H1 (cell line): ENCODE results near the gene MARCHF3. TPM values are rescaled to one million over a fixed set of nuclear protein-coding genes. Genes with fewer than 3 reads are reported as not detected.

Experiments
- CTCF ChIA-PET: fragments of 300-600 bp; sonication (Branson Sonifier 250); formaldehyde crosslinking; loops from one replicate; lab custom pipeline; 2021; ENCODE audit not compliant: partially characterized antibody; lab: Charles Lee
- POLR2A ChIA-PET: fragments of 300-600 bp; sonication (Branson Sonifier 250); formaldehyde crosslinking; loops from one replicate; lab custom pipeline; 2021; ENCODE audit warnings: inconsistent platforms; ENCODE audit not compliant: partially characterized antibody; lab: Charles Lee
- DNase-seq, 2 experiments: peaks; one replicate each; pipeline versions ENCODE4 v3.0.0 to v3.0.0-alpha.2; 2010 to 2022; ENCODE audit warnings: low spot score in 2 of 2, low read depth in 1 of 2, mixed read lengths in 1 of 2
- FAIRE-seq: peaks from 2 replicates; lab custom pipeline; 2011; peaks lifted over from hg19 to GRCh38; lab: Jason Lieb, UNC
- H2AFZ ChIP-seq: 2 replicates; pipeline ENCODE4 v1.8.1; 2012; ENCODE audit warnings: low read length, inconsistent platforms
- H2AK5ac ChIP-seq: 2 replicates; pipeline ENCODE4 v1.6.1; 2013; ENCODE audit warnings: low read depth, low read length
- H2BK120ac ChIP-seq: replicated peaks from 2 replicates; pipeline ENCODE3; 2013; ENCODE audit warnings: low read depth, low read length, inconsistent platforms
- H2BK12ac ChIP-seq: 2 replicates; pipeline ENCODE4 v1.6.1; 2013; ENCODE audit warnings: low read depth, low read length
- H2BK15ac ChIP-seq: 2 replicates; pipeline ENCODE4 v1.6.1; 2013; ENCODE audit warnings: low read length
- H2BK20ac ChIP-seq: 2 replicates; pipeline ENCODE4 v1.6.1; 2013; ENCODE audit warnings: low read length
- H2BK5ac ChIP-seq: 2 replicates; pipeline ENCODE4 v1.6.1; 2013; ENCODE audit warnings: low read depth, low read length
- H3K14ac ChIP-seq: 2 replicates; pipeline ENCODE4 v1.6.1; 2013; ENCODE audit warnings: inconsistent platforms; ENCODE audit not compliant: insufficient read length
- H3K18ac ChIP-seq: 2 replicates; pipeline ENCODE4 v1.6.1; 2013; ENCODE audit warnings: low read length; ENCODE audit errors: extremely low read depth
- H3K23ac ChIP-seq: 2 replicates; pipeline ENCODE4 v1.6.1; 2013; ENCODE audit warnings: inconsistent platforms; ENCODE audit not compliant: insufficient read length
- H3K23me2 ChIP-seq: 2 replicates; pipeline ENCODE4 v1.6.1; 2013; ENCODE audit warnings: low read depth, low read length
- H3K27ac ChIP-seq: 2 replicates; pipeline ENCODE4 v1.6.1; 2011; ENCODE audit warnings: low read depth, low read length, inconsistent platforms
- H3K27me3 ChIP-seq, 4 experiments: replicated peaks in 1 of 4; 1 replicate in 1 of 4; 2 replicates in 3 of 4; pipeline versions ENCODE4 v1.6.1 to v1.8.1; 2011 to 2013; ENCODE audit warnings: low read length in 3 of 4, mild to moderate bottlenecking in 3 of 4, inconsistent platforms in 2 of 4, mixed read lengths in 2 of 4, moderate library complexity in 1 of 4; ENCODE audit not compliant: control insufficient read depth in 3 of 4, insufficient read depth in 3 of 4; ENCODE audit errors: extremely low read depth in 1 of 4
- H3K36me3 ChIP-seq, 4 experiments: 2 replicates each; pipeline versions ENCODE4 v1.6.1 to v1.8.1; 2011 to 2013; ENCODE audit warnings: mild to moderate bottlenecking in 4 of 4, low read length in 3 of 4, moderate library complexity in 2 of 4, control low read depth in 1 of 4, inconsistent platforms in 1 of 4; ENCODE audit not compliant: insufficient read depth in 4 of 4, control insufficient read depth in 2 of 4
- H3K4ac ChIP-seq: replicated peaks from 2 replicates; pipeline ENCODE3; 2013; ENCODE audit warnings: low read length, low read depth, mixed read lengths, inconsistent platforms; ENCODE audit not compliant: insufficient read length
- H3K4me1 ChIP-seq, 4 experiments: replicated peaks in 1 of 4; 1 replicate in 1 of 4; 2 replicates in 3 of 4; pipeline versions ENCODE4 v1.6.1 to v1.8.1; 2011 to 2013; ENCODE audit warnings: low read length in 3 of 4, inconsistent platforms in 2 of 4, mixed read lengths in 1 of 4; ENCODE audit not compliant: insufficient read depth in 4 of 4, control insufficient read depth in 3 of 4
- H3K4me2 ChIP-seq, 2 experiments: 2 replicates each; pipeline versions ENCODE4 v1.6.1 to v1.8.1; 2011 to 2013; ENCODE audit warnings: low read depth in 2 of 2, low read length in 2 of 2, control low read depth in 1 of 2, inconsistent platforms in 1 of 2, mild to moderate bottlenecking in 1 of 2; ENCODE audit not compliant: insufficient read depth in 1 of 2
- H3K4me3 ChIP-seq, 4 experiments: fragments of 200-600, 300-600 bp in 1 of 4; sonication (generic), shearing (Covaris generic), sonication (Bioruptor Twin) in 1 of 4; 2 replicates each; pipeline versions ENCODE4 v1.5.1 to v1.8.1; 2011 to 2016; ENCODE audit warnings: low read length in 4 of 4, low read depth in 3 of 4, control low read depth in 2 of 4, inconsistent platforms in 2 of 4, mild to moderate bottlenecking in 2 of 4, mixed read lengths in 1 of 4, moderate library complexity in 1 of 4; ENCODE audit not compliant: insufficient read depth in 2 of 4; ENCODE audit errors: extremely low read depth in 1 of 4
- H3K56ac ChIP-seq: replicated peaks from 2 replicates; pipeline ENCODE3; 2013; ENCODE audit warnings: low read depth, mild to moderate bottlenecking, mixed read lengths, low read length, inconsistent platforms; ENCODE audit not compliant: insufficient read length
- H3K79me1 ChIP-seq: 2 replicates; pipeline ENCODE4 v1.6.1; 2013; ENCODE audit warnings: low read depth, low read length, control low read depth
- H3K79me2 ChIP-seq, 2 experiments: 2 replicates each; pipeline versions ENCODE4 v1.6.1 to v1.8.1; 2012 to 2013; ENCODE audit warnings: low read length in 2 of 2, mild to moderate bottlenecking in 2 of 2, inconsistent platforms in 1 of 2; ENCODE audit not compliant: insufficient read depth in 2 of 2, control insufficient read depth in 1 of 2
- H3K9ac ChIP-seq, 4 experiments: replicated peaks in 1 of 4; 1 replicate in 1 of 4; 2 replicates in 3 of 4; pipeline versions ENCODE4 v1.6.1 to v1.8.1; 2011 to 2013; ENCODE audit warnings: low read depth in 3 of 4, low read length in 3 of 4, control low read depth in 2 of 4, mild to moderate bottlenecking in 2 of 4, moderate library complexity in 2 of 4, inconsistent platforms in 1 of 4; ENCODE audit errors: extremely low read depth in 1 of 4
- H3K9me3 ChIP-seq, 2 experiments: 2 replicates each; pipeline versions ENCODE4 v1.6.1 to v1.8.1; 2012 to 2013; ENCODE audit warnings: mild to moderate bottlenecking in 2 of 2, moderate library complexity in 2 of 2, control low read depth in 1 of 2, inconsistent platforms in 1 of 2, low read depth in 1 of 2, low read length in 1 of 2, mixed read lengths in 1 of 2; ENCODE audit not compliant: insufficient read depth in 2 of 2
- H4K20me1 ChIP-seq, 2 experiments: replicated peaks in 1 of 2; 2 replicates each; pipeline versions ENCODE3 to v1.8.1; 2011 to 2013; ENCODE audit warnings: inconsistent platforms in 2 of 2, low read length in 2 of 2, mild to moderate bottlenecking in 1 of 2; ENCODE audit not compliant: insufficient read depth in 2 of 2, control insufficient read depth in 1 of 2
- H4K5ac ChIP-seq: 2 replicates; pipeline ENCODE4 v1.6.1; 2013; ENCODE audit warnings: low read length, low read depth, mixed read lengths, inconsistent platforms; ENCODE audit not compliant: insufficient read length
- H4K8ac ChIP-seq: 2 replicates; pipeline ENCODE4 v1.8.0; 2013; ENCODE audit warnings: mild to moderate bottlenecking, moderate library complexity, low read length, inconsistent platforms; ENCODE audit not compliant: insufficient read depth; ENCODE audit errors: extremely low read depth
- H4K91ac ChIP-seq: replicated peaks from 2 replicates; pipeline ENCODE3; 2013; ENCODE audit warnings: low read length, mixed read lengths, inconsistent platforms; ENCODE audit not compliant: insufficient read length
- KDM4A ChIP-seq: IDR thresholded peaks from one replicate; pipeline ENCODE4 v1.7.1; 2012; ENCODE audit warnings: low read depth, mild to moderate bottlenecking, moderate library complexity, low read length, inconsistent platforms; ENCODE audit not compliant: severe bottlenecking
- KDM5A ChIP-seq: fragments of 200-600 bp; IDR thresholded peaks from 2 replicates; pipeline ENCODE4 v1.7.1; 2012; ENCODE audit warnings: mild to moderate bottlenecking, low read length, inconsistent platforms, mixed read lengths
- POU5F1 ChIP-seq: IDR thresholded peaks from 2 replicates; pipeline ENCODE4 v1.6.1; 2011; ENCODE audit warnings: low read depth, mild to moderate bottlenecking, low read length, moderate library complexity
- RAD21 ChIP-seq, 2 experiments: IDR thresholded peaks in 1 of 2; conservative IDR thresholded peaks in 1 of 2; 2 replicates each; pipeline ENCODE4 v1.6.1; 2011; ENCODE audit warnings: low read depth in 2 of 2, low read length in 2 of 2, improper control_type of control experiment in 1 of 2, inconsistent platforms in 1 of 2, mild to moderate bottlenecking in 1 of 2, moderate library complexity in 1 of 2
- RNF2 ChIP-seq: fragments of 200-900, 300-1000 bp; sonication (generic); IDR thresholded peaks from 2 replicates; pipeline ENCODE4 v1.7.1; 2016; ENCODE audit warnings: borderline replicate concordance, low read depth, mild to moderate bottlenecking, antibody characterized with exemption, low read length; ENCODE audit not compliant: poor library complexity, severe bottlenecking; ENCODE audit errors: missing control alignments
- SIN3A ChIP-seq, 2 experiments: IDR thresholded peaks in 1 of 2; conservative IDR thresholded peaks in 1 of 2; 2 replicates each; pipeline ENCODE4 v1.6.1; 2011 to 2012; ENCODE audit warnings: low read length in 2 of 2, improper control_type of control experiment in 1 of 2, low read depth in 1 of 2, mild to moderate bottlenecking in 1 of 2
- SIRT6 ChIP-seq: IDR thresholded peaks from one replicate; pipeline ENCODE4 v1.7.1; 2012; ENCODE audit warnings: low read length, inconsistent platforms
- SP2 ChIP-seq: IDR thresholded peaks from 2 replicates; pipeline ENCODE4 v1.6.1; 2012; ENCODE audit warnings: mild to moderate bottlenecking, low read length, inconsistent platforms
- SRF ChIP-seq: IDR thresholded peaks from 2 replicates; pipeline ENCODE4 v1.6.1; 2011; ENCODE audit warnings: mild to moderate bottlenecking, low read depth, low read length, moderate library complexity
- SUZ12 ChIP-seq: fragments of 200-600 bp; sonication (generic); IDR thresholded peaks from 2 replicates; pipeline ENCODE4 v1.6.1; 2012; ENCODE audit warnings: mild to moderate bottlenecking, inconsistent platforms, low read length, moderate library complexity, mixed read lengths
- TBP ChIP-seq: IDR thresholded peaks from 2 replicates; pipeline ENCODE4 v1.6.1; 2011; ENCODE audit warnings: low read depth, low read length, improper control_type of control experiment
- TCF12 ChIP-seq: IDR thresholded peaks from 2 replicates; pipeline ENCODE4 v1.6.1; 2011; ENCODE audit warnings: low read depth, mild to moderate bottlenecking, low read length
- ZNF274 ChIP-seq: IDR thresholded peaks from 2 replicates; pipeline ENCODE4 v1.7.0; 2012; ENCODE audit warnings: low read length, borderline replicate concordance; ENCODE audit errors: extremely low read depth
- WGBS, 2 experiments: shearing (Covaris generic) in 1 of 2; methylation state at CpG; one replicate each; pipeline versions ENCODE4 v1.1.6 to v1.1.7; 2013 to 2015; ENCODE audit warnings: low lambda C conversion rate in 2 of 2, mixed read lengths in 2 of 2, inconsistent platforms in 1 of 2, low coverage in 1 of 2, missing lambda C conversion rate in 1 of 2; ENCODE audit not compliant: insufficient replicate concordance in 2 of 2, insufficient coverage in 1 of 2, insufficient read length in 1 of 2; ENCODE audit errors: extremely low coverage in 1 of 2, missing lambda C conversion rate in 1 of 2; 5-methylcytosine and 5-hydroxymethylcytosine counted together
- polyA plus RNA-seq, 7 experiments: library from polyadenylated mRNA; depleted of rRNA in 3 of 7; stranded (reverse) in 5 of 7; unstranded in 2 of 7; fragments of >200 nt in 5 of 7; fragments of 200-250 nt in 2 of 7; gene quantifications; 1 replicate in 5 of 7; 2 replicates in 1 of 7; 4 replicates in 1 of 7; pipeline versions ENCODE4 v1.2.1 to v1.2.3, GENCODE V29; 2011 to 2013; ENCODE audit warnings: missing spikeins in 2 of 7, mixed read lengths in 2 of 7
- total RNA-seq: library from RNA; stranded (reverse); fragmentation: NEBNext Ultra II Directional; extraction: Animal tissue kit (Norgen Biotek cat#: 25700); gene quantifications from 2 replicates; pipeline ENCODE4 v1.2.1, GENCODE V29; 2021

MARCHF3 gene
- total and polyA plus RNA-seq, 2 of the 8 experiments (the other 6 are each of a cell fraction or from before 2014, with no cell fraction given) = 12.0 to 16.9 TPM

DNA sequence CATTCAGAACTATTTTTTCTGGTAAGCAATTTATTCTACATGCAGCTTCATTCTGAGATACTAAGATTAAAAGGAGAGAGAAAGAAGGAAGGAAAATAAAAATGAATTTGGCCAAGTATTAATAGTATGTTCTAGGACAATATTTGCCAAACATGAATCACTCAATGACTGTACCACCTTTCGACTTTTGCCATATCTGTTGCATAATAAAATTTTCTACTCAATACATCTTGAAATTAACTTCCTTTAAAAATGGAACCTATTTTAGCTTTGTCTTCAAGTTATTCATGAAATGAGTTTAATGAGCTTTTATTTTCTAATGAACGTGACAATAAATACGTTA, 111.8 kb downstream of the MARCHF3 start:
- Histone ChIP-seq H4K20me1 (no peaks in the 10 kb centered on the region), H3K27ac (no peak overlapping the region), H4K8ac (no peak overlapping the region), H4K91ac (no peak overlapping the region), H3K9ac (no peak overlapping the region), H2BK12ac (no peak overlapping the region), H2BK120ac (no peak overlapping the region), H3K4ac (no peak overlapping the region), H3K9me3 (no peaks in the 10 kb centered on the region; a peak in 1 of 4 replicates), H3K14ac (no peak overlapping the region), H3K36me3 (no peaks in the 10 kb centered on the region), H3K56ac (no peak overlapping the region), H3K4me3 (no peak overlapping the region), H3K79me2 (no peaks in the 10 kb centered on the region), H4K5ac (no peak overlapping the region), H2AFZ (no peak overlapping the region), H3K23ac (no peak overlapping the region), H2BK20ac (no peak overlapping the region), H3K18ac (no peak overlapping the region), H3K23me2 (no peaks in the 10 kb centered on the region; the same call in 1 of the 2 replicates), H3K27me3 (no peaks in the 10 kb centered on the region), H3K4me1 (peaks cover 0 to 11% (median 9%) of the 10 kb centered on the region in 4 experiments), H3K79me1 (no peaks in the 10 kb centered on the region; the same call in 1 of the 2 replicates), H2BK5ac (no peak overlapping the region), H3K4me2 (no peak overlapping the region), H2BK15ac (no peak overlapping the region), H2AK5ac (no peak overlapping the region)
- ChIA-PET CTCF (interaction anchor here (1.2 kb wide), 1 partner anchor 16 kb away, joined by 3 read pairs; no protein-coding TSS in a partner anchor), POLR2A (interaction anchor here (0.9 kb wide), 1 partner anchor 30 kb away, joined by 3 read pairs; no protein-coding TSS in a partner anchor)
- DNase-seq (no peak), FAIRE-seq (no peak)
- WGBS, 2 experiments = 87% methylated on average over 3 of the region's 3 CpGs; no CpG with 5 or more reads in 1 of the 2 experiments
- TF ChIP-seq SIN3A (conservative IDR thresholded peaks at IDR 0.05 in 1 of 2, IDR thresholded peaks at IDR 0.05 in 1 of 2; ENCODE audit: low read depth in 1 of 2, low read length in 2 of 2) (no peak), POU5F1 (no peak), SRF (no peak), TBP (no peak), SP2 (no peak), KDM4A (no peak), RAD21 (IDR thresholded peaks at IDR 0.05 in 1 of 2, conservative IDR thresholded peaks at IDR 0.05 in 1 of 2; ENCODE audit: low read depth in 2 of 2, low read length in 2 of 2) (no peak), KDM5A (no peak), ZNF274 (no peak), RNF2 (no peak), TCF12 (no peak), SUZ12 (no peak), SIRT6 (no peak)
